RKO (cell line): ENCODE measurements around the gene SH3PXD2A.
"Not testable (repeated sequence)": the region's sequence is repeated elsewhere in the genome, so short reads cannot be mapped to it uniquely, and the experiment has no call there.

Source experiments
- DNase-seq: peaks from one replicate; pipeline ENCODE4 v3.0.0-alpha.2; 2016; ENCODE audit warnings: low spot score

The SH3PXD2A gene

GRCh38 chr10:103645141-103646054, 210.0 kb downstream of the SH3PXD2A start:
- DNase-seq: no peak

GRCh38 chr10:103643381-103643780, 212.0 kb downstream of the SH3PXD2A start:
- DNase-seq: no peak

GRCh38 chr10:103641326-103641725, 214.1 kb downstream of the SH3PXD2A start:
- no peak for DNase-seq

GRCh38 chr10:103640436-103641181, 214.8 kb downstream of the SH3PXD2A start:
- no peak for DNase-seq

- DNase-seq: no peak
These were observed 216.4 kb downstream of the SH3PXD2A start for GRCh38 chr10:103638948-103639347.

GRCh38 chr10:103637927-103638557, 217.3 kb downstream of the SH3PXD2A start:
- DNase-seq: no peak

- DNase-seq: no peak
These were observed 218.4 kb downstream of the SH3PXD2A start for GRCh38 chr10:103637011-103637410.

- DNase-seq: no peak
These were observed 218.9 kb downstream of the SH3PXD2A start for GRCh38 chr10:103636492-103636891.

GRCh38 chr10:103635580-103635979, 219.8 kb downstream of the SH3PXD2A start:
- DNase-seq: no peak

- DNase-seq: no peak
These were observed 221.5 kb downstream of the SH3PXD2A start for GRCh38 chr10:103633846-103634245.

- DNase-seq: not testable (repeated sequence)
These were observed 222.5 kb downstream of the SH3PXD2A start for GRCh38 chr10:103632871-103633270.

GRCh38 chr10:103632247-103632642, 223.1 kb downstream of the SH3PXD2A start:
- no peak for DNase-seq

- no peak for DNase-seq
These were observed 225.2 kb downstream of the SH3PXD2A start for GRCh38 chr10:103630156-103630555.

GRCh38 chr10:103629581-103629980, 225.8 kb downstream of the SH3PXD2A start:
- no peak for DNase-seq

- no peak for DNase-seq
These were observed 227.5 kb downstream of the SH3PXD2A start for GRCh38 chr10:103627893-103628292.

GRCh38 chr10:103627111-103627892, 228.1 kb downstream of the SH3PXD2A start:
- no peak for DNase-seq

- DNase-seq: no peak
These were observed 229.2 kb downstream of the SH3PXD2A start for GRCh38 chr10:103626178-103626577.

- DNase-seq: no peak
These were observed 232.3 kb downstream of the SH3PXD2A start for GRCh38 chr10:103622935-103623574.

GRCh38 chr10:103622286-103622685, 233.1 kb downstream of the SH3PXD2A start:
- DNase-seq: no peak

GRCh38 chr10:103621783-103622125, 233.6 kb downstream of the SH3PXD2A start:
- no peak for DNase-seq
